OCI-LY1 (cell line): ENCODE measurements around the gene GRIA4.

Experiments used
- H2AFZ ChIP-seq: fragments of 200-600 bp; sonication (generic), shearing (Covaris generic); 2 replicates; pipeline ENCODE4 v1.6.0; 2014; ENCODE audit warnings: antibody characterized with exemption, mild to moderate bottlenecking, low read length
- H3F3A ChIP-seq: fragments of 200-600 bp; sonication (generic), shearing (Covaris generic); 2 replicates; pipeline ENCODE4 v1.6.0; 2014; ENCODE audit warnings: mild to moderate bottlenecking, antibody characterized with exemption, low read length, moderate library complexity; ENCODE audit not compliant: insufficient read depth
- H3K27ac ChIP-seq: fragments of 200-600 bp; sonication (generic); 2 replicates; pipeline ENCODE4 v1.5.1; 2014; ENCODE audit warnings: low read length, mixed run types, mild to moderate bottlenecking, low read depth; ENCODE audit not compliant: poor library complexity, severe bottlenecking
- H3K27me3 ChIP-seq: fragments of 200-600 bp; sonication (generic); 2 replicates; pipeline ENCODE4 v1.6.0; 2014; ENCODE audit warnings: antibody characterized with exemption, mild to moderate bottlenecking, low read length, moderate library complexity; ENCODE audit not compliant: insufficient read depth
- H3K36me3 ChIP-seq: fragments of 200-600 bp; sonication (generic); 2 replicates; pipeline ENCODE4 v1.6.1; 2014; ENCODE audit warnings: mild to moderate bottlenecking, antibody characterized with exemption, low read length, moderate library complexity, mixed read lengths; ENCODE audit not compliant: insufficient read depth
- H3K4me1 ChIP-seq: fragments of 200-600 bp; sonication (generic); 2 replicates; pipeline ENCODE4 v1.5.1; 2014; ENCODE audit warnings: mild to moderate bottlenecking, low read length, moderate library complexity; ENCODE audit not compliant: insufficient read depth, severe bottlenecking
- H3K4me2 ChIP-seq: fragments of 200-600 bp; sonication (generic), shearing (Covaris generic); 2 replicates; pipeline ENCODE4 v1.6.1; 2014; ENCODE audit warnings: low read length
- H3K4me3 ChIP-seq: fragments of 200-600 bp; sonication (generic); 2 replicates; pipeline ENCODE4 v1.5.1; 2014; ENCODE audit warnings: low read length, low read depth, mild to moderate bottlenecking, mixed read lengths; ENCODE audit not compliant: poor library complexity, severe bottlenecking
- H3K79me2 ChIP-seq: fragments of 200-600 bp; shearing (Covaris generic); 2 replicates; pipeline ENCODE4 v1.6.1; 2016; ENCODE audit warnings: mixed run types, low read length, mixed read lengths; ENCODE audit not compliant: insufficient read depth
- H3K9ac ChIP-seq: fragments of 200-600 bp; sonication (generic), shearing (Covaris generic); 2 replicates; pipeline ENCODE4 v1.6.1; 2014; ENCODE audit warnings: mild to moderate bottlenecking, low read length, mixed read lengths
- H3K9me2 ChIP-seq: fragments of 200-600 bp; sonication (generic), shearing (Covaris generic); 2 replicates; pipeline ENCODE4 v1.6.1; 2014; ENCODE audit warnings: low read depth, mild to moderate bottlenecking, low read length, mixed read lengths
- H3K9me3 ChIP-seq: fragments of 200-600 bp; shearing (Covaris generic); 2 replicates; pipeline ENCODE4 v1.6.1; 2014; ENCODE audit warnings: low read length, mixed read lengths
- H4K20me1 ChIP-seq: fragments of 200-600 bp; sonication (generic), shearing (Covaris generic); 2 replicates; pipeline ENCODE4 v1.6.0; 2016; ENCODE audit warnings: mild to moderate bottlenecking, low read length; ENCODE audit not compliant: insufficient read depth
- CTCF ChIP-seq: fragments of 200-600 bp; sonication (generic), shearing (Covaris generic); IDR thresholded peaks from 2 replicates; pipeline ENCODE4 v1.5.1; 2017; ENCODE audit warnings: mild to moderate bottlenecking, antibody characterized with exemption, low read length, moderate library complexity, mixed read lengths
- EZH2 ChIP-seq: fragments of 200-600 bp; sonication (generic), shearing (Covaris generic); IDR thresholded peaks from 2 replicates; pipeline ENCODE4 v1.8.0; 2017; ENCODE audit warnings: borderline replicate concordance, mixed run types, mild to moderate bottlenecking, antibody characterized with exemption, low read length, moderate library complexity, mixed read lengths

Gene GRIA4

GRCh38 chr11:105609832-105610781 lies at the start of gene GRIA4:
TSS of gene GRIA4 (plus strand) at chr11:105610073. CDS start at chr11:105610998, 925 bp downstream.
- TF ChIP-seq CTCF (no peak), EZH2 (no peak)
- H3K4me3 ChIP-seq = no peak within 1 kb of the TSS
- no peak within 1 kb of the TSS for H2AFZ ChIP-seq
- no peaks in the 10 kb centered on the region for H3K4me1 ChIP-seq
- no peak within 1 kb of the TSS for H3K9ac ChIP-seq
- H3K9me3 ChIP-seq = no peaks in the 10 kb centered on the region
- H3F3A ChIP-seq = no peaks in the 10 kb centered on the region
- H3K27me3 ChIP-seq = no peaks in the 10 kb centered on the region
- no peak within 1 kb of the TSS for H3K4me2 ChIP-seq
- no peaks in the 10 kb centered on the region for H3K36me3 ChIP-seq
- no peak within 1 kb of the TSS for H3K27ac ChIP-seq
- H3K9me2 ChIP-seq = no peaks in the 10 kb centered on the region
- H3K79me2 ChIP-seq = no peaks in the 10 kb centered on the region
- H4K20me1 ChIP-seq = no peaks in the 10 kb centered on the region

GRCh38 chr11:105573091-105573490 lies 36.8 kb upstream of the GRIA4 start:
- no peaks in the 10 kb centered on the region for H3K36me3 ChIP-seq
- H3K9ac ChIP-seq = no peak overlapping the region
- H3K27ac ChIP-seq = no peak overlapping the region
- no peaks in the 10 kb centered on the region for H3K79me2 ChIP-seq
- no peak overlapping the region for H2AFZ ChIP-seq
- no peak overlapping the region for H3K4me2 ChIP-seq
- no peaks in the 10 kb centered on the region for H3K4me1 ChIP-seq
- TF ChIP-seq CTCF (no peak), EZH2 (no peak)
- H3K9me3 ChIP-seq = no peaks in the 10 kb centered on the region
- H3K9me2 ChIP-seq = no peaks in the 10 kb centered on the region
- H3K4me3 ChIP-seq = no peak overlapping the region
- H4K20me1 ChIP-seq = no peaks in the 10 kb centered on the region
- no peaks in the 10 kb centered on the region for H3K27me3 ChIP-seq
- H3F3A ChIP-seq = no peaks in the 10 kb centered on the region

GRCh38 chr11:105574974-105575373 lies 34.9 kb upstream of the GRIA4 start:
- H3K27ac ChIP-seq = no peak overlapping the region
- H3K79me2 ChIP-seq = no peaks in the 10 kb centered on the region
- H2AFZ ChIP-seq = no peak overlapping the region
- no peaks in the 10 kb centered on the region for H3K4me1 ChIP-seq
- no peaks in the 10 kb centered on the region for H3K9me2 ChIP-seq
- H3K36me3 ChIP-seq = no peaks in the 10 kb centered on the region
- no peak overlapping the region for H3K9ac ChIP-seq
- no peaks in the 10 kb centered on the region for H4K20me1 ChIP-seq
- H3K9me3 ChIP-seq = no peaks in the 10 kb centered on the region
- no peak for TF ChIP-seq CTCF
- TF ChIP-seq EZH2 = no peak
- H3K27me3 ChIP-seq = no peaks in the 10 kb centered on the region
- H3F3A ChIP-seq = no peaks in the 10 kb centered on the region
- no peak overlapping the region for H3K4me3 ChIP-seq
- no peak overlapping the region for H3K4me2 ChIP-seq
